ENCODE data around the gene SRGAP2C.
"Not testable (repeated sequence)": the region's sequence is repeated elsewhere in the genome, so short reads cannot be mapped to it uniquely, and the experiment has no call there.

- TF ChIP-seq RCOR1 (IDR thresholded peaks at IDR 0.05; ENCODE audit: low read length); GABPA (IDR thresholded peaks at IDR 0.05; ENCODE audit: low read depth); CTCF (IDR thresholded peaks at IDR 0.05); POLR2AphosphoS5 (IDR thresholded peaks at IDR 0.05; ENCODE audit: low read depth, low read length); MXI1 (IDR thresholded peaks at IDR 0.05; ENCODE audit: low read depth, low read length); TAF1 (IDR thresholded peaks at IDR 0.05; ENCODE audit: borderline replicate concordance, low read depth, low read length); SIN3A (IDR thresholded peaks at IDR 0.05; ENCODE audit: borderline replicate concordance, low read depth, low read length): not testable (repeated sequence)
Measured at GRCh38 chr1:121199763-121200162, 15.0 kb downstream of the SRGAP2C start.
